Panc1 (cell line): ENCODE results near the gene EIF4G3. TPM values are rescaled to one million over a fixed set of nuclear protein-coding genes. Genes with fewer than 3 reads are reported as not detected.

Source experiments
- ATAC-seq: fragments of 200-7000 bp; cut with Tn5 transposase; 2 replicates; pipeline ENCODE4 v1.9.1; 2020; ENCODE audit warnings: mild to moderate bottlenecking, moderate library complexity
- BruUV-seq: library from RNA; stranded (reverse); fragments of 400-500 nt; replicated peaks from 2 replicates; lab custom pipeline; 2021; lab: Mats Ljungman, UMichigan
- CTCF ChIA-PET: fragments of 300-600 bp; sonication (Branson Sonifier 250); formaldehyde crosslinking; loops from one replicate; lab custom pipeline; 2022; ENCODE audit warnings: antibody characterized with exemption; lab: Charles Lee
- POLR2A ChIA-PET: fragments of 300-600 bp; sonication (Branson Sonifier 250); formaldehyde crosslinking; loops from one replicate; lab custom pipeline; 2022; ENCODE audit warnings: antibody characterized with exemption; lab: Charles Lee
- DNase-seq: peaks from one replicate; pipeline ENCODE4 v3.0.0-alpha.2; 2010; ENCODE audit warnings: low read depth, low spot score
- H3K27ac ChIP-seq: 2 replicates; pipeline ENCODE4 v1.5.1; 2011; ENCODE audit warnings: mild to moderate bottlenecking, low read length, inconsistent platforms
- H3K27me3 ChIP-seq: fragments of 200-500 bp; sonication (Bioruptor generic); 2 replicates; pipeline ENCODE4 v1.6.0; 2014; ENCODE audit warnings: low read length, inconsistent platforms; ENCODE audit not compliant: control insufficient read depth, insufficient read depth
- H3K36me3 ChIP-seq: fragments of 200-500 bp; sonication (Bioruptor generic); 2 replicates; pipeline ENCODE4 v1.5.1; 2014; ENCODE audit warnings: inconsistent platforms, mild to moderate bottlenecking, low read length, moderate library complexity; ENCODE audit not compliant: control insufficient read depth, insufficient read depth
- H3K4me1 ChIP-seq: 2 replicates; pipeline ENCODE4 v1.5.1; 2011; ENCODE audit warnings: inconsistent platforms, mild to moderate bottlenecking, low read length, moderate library complexity; ENCODE audit not compliant: control insufficient read depth, insufficient read depth
- H3K4me3 ChIP-seq, 2 experiments: 2 replicates each; pipeline ENCODE4 v1.5.1; 2011 to 2012; ENCODE audit warnings: low read depth in 2 of 2, low read length in 2 of 2, mild to moderate bottlenecking in 2 of 2, inconsistent platforms in 1 of 2, moderate library complexity in 1 of 2
- H3K9me3 ChIP-seq: fragments of 200-500 bp; sonication (Bioruptor generic); 2 replicates; pipeline ENCODE4 v1.5.1; 2014; ENCODE audit warnings: low read depth, mild to moderate bottlenecking, inconsistent platforms, low read length, moderate library complexity; ENCODE audit not compliant: control insufficient read depth, insufficient read depth
- POLR2AphosphoS5 ChIP-seq: IDR thresholded peaks from 2 replicates; pipeline ENCODE4 v1.6.1; 2012; ENCODE audit warnings: mild to moderate bottlenecking, low read depth, low read length, moderate library complexity
- SIN3A ChIP-seq: IDR thresholded peaks from 2 replicates; pipeline ENCODE4 v1.6.1; 2012; ENCODE audit warnings: low read depth, mild to moderate bottlenecking, low read length, moderate library complexity, borderline replicate concordance; ENCODE audit not compliant: insufficient read depth
- TCF7L2 ChIP-seq: IDR thresholded peaks from 2 replicates; pipeline ENCODE4 v1.6.1; 2011; ENCODE audit warnings: mild to moderate bottlenecking, low read depth, low read length, inconsistent platforms
- in situ Hi-C: cut with HindIII; loops from 2 replicates; pipeline ENCODE4 v1.10.0; 2016; ENCODE audit warnings: low sequenced_read_pairs, low pct_unique_long_range_greater_than_20kb
- intact Hi-C: fragments of 100-400 bp; cut with micrococcal nuclease; formaldehyde crosslinking; loops from one replicate; pipeline ENCODE4 v1.10.0; 2022; ENCODE audit not compliant: unreplicated experiment
- total RNA-seq: library from RNA; stranded (reverse); gene quantifications from one replicate; pipeline ENCODE4 v1.2.1, GENCODE V29; 2021; ENCODE audit not compliant: unreplicated experiment
- TF ChIP-seq, protein P1 (sequence below), 2 experiments: IDR thresholded peaks; 2 replicates each; pipeline ENCODE4 v1.6.1; 2011 to 2012; ENCODE audit warnings: low read depth in 2 of 2, control low read depth in 1 of 2, low read length in 1 of 2, mild to moderate bottlenecking in 1 of 2, moderate library complexity in 1 of 2; ENCODE audit not compliant: insufficient read depth in 1 of 2
- TF ChIP-seq, protein P2 (sequence below): fragments of 450-650 bp; IDR thresholded peaks from 2 replicates; pipeline ENCODE4 v1.5.1; 2017; ENCODE audit warnings: mild to moderate bottlenecking

Gene EIF4G3
- total RNA-seq, 1 experiment from 2014 or later, result 78.6 TPM

DNA sequence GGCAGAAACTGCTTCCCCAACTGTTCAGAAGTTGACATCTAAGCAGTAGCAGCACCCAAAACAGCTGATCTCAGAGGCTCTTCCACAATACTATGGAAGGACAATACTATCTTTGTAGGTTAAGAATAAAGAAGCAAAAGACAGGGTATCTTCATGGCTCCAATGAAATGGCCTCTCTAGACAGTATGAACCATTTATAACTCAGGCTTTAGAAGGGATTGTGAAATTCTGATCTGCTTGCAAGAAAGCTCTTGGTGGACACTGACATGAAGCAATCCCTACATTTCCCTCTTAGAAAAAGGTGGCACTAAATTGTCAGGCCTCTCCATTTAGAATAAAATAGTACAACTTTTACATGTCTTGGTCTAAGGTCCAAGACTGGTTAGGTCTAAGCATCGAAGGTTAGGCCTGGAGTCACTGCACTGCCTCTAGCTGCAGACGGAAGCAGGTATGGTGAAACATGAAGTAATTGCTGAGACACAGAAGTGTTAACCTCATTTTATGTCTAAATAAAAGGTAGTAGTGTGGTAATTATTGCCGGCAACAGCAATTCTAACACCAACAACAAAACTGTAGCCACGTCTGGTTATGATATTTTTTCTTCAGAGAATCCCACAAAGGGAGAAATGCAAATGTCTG, 339.0 kb downstream of the EIF4G3 start:
- 0 out of 2 replicates have a peak, but pooled peaks cover 4% of the 10 kb centered on the region for H3K36me3 ChIP-seq
- POLR2A ChIA-PET, result no interaction called here

DNA sequence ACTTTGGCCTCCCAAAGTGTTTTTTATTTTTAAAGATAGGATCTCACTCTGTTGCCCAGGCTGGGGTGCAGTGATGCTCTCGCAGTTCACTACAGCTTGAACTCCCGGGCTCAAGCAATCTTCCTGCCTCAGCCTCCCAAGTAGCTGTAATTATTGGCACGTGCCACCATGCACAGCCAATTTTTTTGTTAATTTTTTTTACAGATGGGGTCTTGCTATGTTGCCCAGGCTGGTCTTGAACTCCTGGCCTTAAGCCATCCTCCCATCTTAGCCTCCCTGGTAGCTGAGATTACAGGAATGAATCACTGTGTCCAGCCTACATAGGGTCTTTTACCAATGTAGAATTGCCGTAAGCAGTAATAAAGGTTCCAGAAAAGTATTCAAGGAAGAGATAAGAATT, 340.5 kb downstream of the EIF4G3 start:
- BruUV-seq, result no TSS peak
- intact Hi-C loops (no loop called here), in situ Hi-C loops (no loop called here)
- Histone ChIP-seq H3K27me3 (no peaks in the 10 kb centered on the region), H3K9me3 (no peaks in the 10 kb centered on the region), H3K27ac (no peak overlapping the region), H3K36me3 (0 out of 2 replicates have a peak, but pooled peaks cover 4% of the 10 kb centered on the region), H3K4me1 (no peaks in the 10 kb centered on the region), H3K4me3 (no peak overlapping the region)
- ChIA-PET CTCF (no interaction called here), POLR2A (no interaction called here)
- DNase-seq, result no peak
- TF ChIP-seq SIN3A, result no peak
- TF ChIP-seq, protein P1, sequence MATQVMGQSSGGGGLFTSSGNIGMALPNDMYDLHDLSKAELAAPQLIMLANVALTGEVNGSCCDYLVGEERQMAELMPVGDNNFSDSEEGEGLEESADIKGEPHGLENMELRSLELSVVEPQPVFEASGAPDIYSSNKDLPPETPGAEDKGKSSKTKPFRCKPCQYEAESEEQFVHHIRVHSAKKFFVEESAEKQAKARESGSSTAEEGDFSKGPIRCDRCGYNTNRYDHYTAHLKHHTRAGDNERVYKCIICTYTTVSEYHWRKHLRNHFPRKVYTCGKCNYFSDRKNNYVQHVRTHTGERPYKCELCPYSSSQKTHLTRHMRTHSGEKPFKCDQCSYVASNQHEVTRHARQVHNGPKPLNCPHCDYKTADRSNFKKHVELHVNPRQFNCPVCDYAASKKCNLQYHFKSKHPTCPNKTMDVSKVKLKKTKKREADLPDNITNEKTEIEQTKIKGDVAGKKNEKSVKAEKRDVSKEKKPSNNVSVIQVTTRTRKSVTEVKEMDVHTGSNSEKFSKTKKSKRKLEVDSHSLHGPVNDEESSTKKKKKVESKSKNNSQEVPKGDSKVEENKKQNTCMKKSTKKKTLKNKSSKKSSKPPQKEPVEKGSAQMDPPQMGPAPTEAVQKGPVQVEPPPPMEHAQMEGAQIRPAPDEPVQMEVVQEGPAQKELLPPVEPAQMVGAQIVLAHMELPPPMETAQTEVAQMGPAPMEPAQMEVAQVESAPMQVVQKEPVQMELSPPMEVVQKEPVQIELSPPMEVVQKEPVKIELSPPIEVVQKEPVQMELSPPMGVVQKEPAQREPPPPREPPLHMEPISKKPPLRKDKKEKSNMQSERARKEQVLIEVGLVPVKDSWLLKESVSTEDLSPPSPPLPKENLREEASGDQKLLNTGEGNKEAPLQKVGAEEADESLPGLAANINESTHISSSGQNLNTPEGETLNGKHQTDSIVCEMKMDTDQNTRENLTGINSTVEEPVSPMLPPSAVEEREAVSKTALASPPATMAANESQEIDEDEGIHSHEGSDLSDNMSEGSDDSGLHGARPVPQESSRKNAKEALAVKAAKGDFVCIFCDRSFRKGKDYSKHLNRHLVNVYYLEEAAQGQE (IDR thresholded peaks at IDR 0.05; ENCODE audit: insufficient read depth in 1 of 2, low read depth in 2 of 2, low read length in 1 of 2), result no peak
- no peak for TF ChIP-seq TCF7L2
- TF ChIP-seq, protein P2, sequence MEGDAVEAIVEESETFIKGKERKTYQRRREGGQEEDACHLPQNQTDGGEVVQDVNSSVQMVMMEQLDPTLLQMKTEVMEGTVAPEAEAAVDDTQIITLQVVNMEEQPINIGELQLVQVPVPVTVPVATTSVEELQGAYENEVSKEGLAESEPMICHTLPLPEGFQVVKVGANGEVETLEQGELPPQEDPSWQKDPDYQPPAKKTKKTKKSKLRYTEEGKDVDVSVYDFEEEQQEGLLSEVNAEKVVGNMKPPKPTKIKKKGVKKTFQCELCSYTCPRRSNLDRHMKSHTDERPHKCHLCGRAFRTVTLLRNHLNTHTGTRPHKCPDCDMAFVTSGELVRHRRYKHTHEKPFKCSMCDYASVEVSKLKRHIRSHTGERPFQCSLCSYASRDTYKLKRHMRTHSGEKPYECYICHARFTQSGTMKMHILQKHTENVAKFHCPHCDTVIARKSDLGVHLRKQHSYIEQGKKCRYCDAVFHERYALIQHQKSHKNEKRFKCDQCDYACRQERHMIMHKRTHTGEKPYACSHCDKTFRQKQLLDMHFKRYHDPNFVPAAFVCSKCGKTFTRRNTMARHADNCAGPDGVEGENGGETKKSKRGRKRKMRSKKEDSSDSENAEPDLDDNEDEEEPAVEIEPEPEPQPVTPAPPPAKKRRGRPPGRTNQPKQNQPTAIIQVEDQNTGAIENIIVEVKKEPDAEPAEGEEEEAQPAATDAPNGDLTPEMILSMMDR, result no peak
- TF ChIP-seq POLR2AphosphoS5, result no peak
- no peak for ATAC-seq

More for the DNA sequence above, 339.0 kb downstream of the EIF4G3 start:
- intact Hi-C loops (no loop called here), in situ Hi-C loops (no loop called here)
- Histone ChIP-seq H3K27me3 (no peaks in the 10 kb centered on the region), H3K9me3 (no peaks in the 10 kb centered on the region), H3K4me1 (no peaks in the 10 kb centered on the region), H3K4me3 (no peak overlapping the region), H3K27ac (no peak overlapping the region)
- CTCF ChIA-PET, result interaction anchor here (0.5 kb wide), 1 partner anchor 268 kb away, joined by 5 read pairs; no protein-coding TSS in a partner anchor
- TF ChIP-seq TCF7L2 (no peak), POLR2AphosphoS5 (no peak), SIN3A (no peak)
- TF ChIP-seq, protein P2, result no peak
- TF ChIP-seq, protein P1 (IDR thresholded peaks at IDR 0.05; ENCODE audit: insufficient read depth in 1 of 2, low read depth in 2 of 2, low read length in 1 of 2), result no peak
- DNase-seq (no peak), ATAC-seq (no peak)
- BruUV-seq, result no TSS peak
